Hepatic stellate cell (primary cell): ENCODE results near the gene MRPL18.
"Not testable (repeated sequence)": the region's sequence is repeated elsewhere in the genome, so short reads cannot be mapped to it uniquely, and the experiment has no call there.

Experiments used
- DNase-seq: peaks from one replicate; pipeline ENCODE4 v3.0.0; 2011; ENCODE audit warnings: low spot score

MRPL18 gene

DNA sequence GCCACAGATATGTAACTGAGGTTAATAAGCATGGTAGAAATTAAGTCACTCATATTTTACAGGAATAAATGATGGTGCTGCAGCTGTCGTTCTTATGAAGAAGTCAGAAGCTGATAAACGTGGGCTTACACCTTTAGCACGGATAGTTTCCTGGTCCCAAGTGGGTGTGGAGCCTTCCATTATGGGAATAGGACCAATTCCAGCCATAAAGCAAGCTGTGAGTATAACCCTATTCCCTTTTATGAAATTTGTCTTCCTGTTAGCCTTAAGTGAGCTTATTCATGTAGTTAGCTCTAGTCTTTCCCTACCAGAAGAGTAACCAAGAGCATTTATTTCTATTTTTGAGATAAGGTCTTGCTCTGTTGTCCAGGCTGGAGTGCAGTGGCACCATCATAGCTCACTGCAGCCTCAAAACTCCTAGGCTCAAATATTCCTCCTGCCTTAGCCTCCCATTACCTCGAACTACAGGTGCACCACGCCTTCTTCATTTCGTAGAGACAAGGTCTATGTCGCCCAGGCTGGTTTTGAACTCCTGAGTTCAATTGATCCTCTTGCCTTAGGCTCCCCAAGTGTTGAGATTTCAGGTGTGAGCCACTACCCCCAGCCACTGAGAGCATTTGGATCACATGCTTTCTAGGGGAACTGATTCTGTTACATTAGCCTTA is 12.9 kb upstream of the MRPL18 start:
- no peak for DNase-seq

DNA sequence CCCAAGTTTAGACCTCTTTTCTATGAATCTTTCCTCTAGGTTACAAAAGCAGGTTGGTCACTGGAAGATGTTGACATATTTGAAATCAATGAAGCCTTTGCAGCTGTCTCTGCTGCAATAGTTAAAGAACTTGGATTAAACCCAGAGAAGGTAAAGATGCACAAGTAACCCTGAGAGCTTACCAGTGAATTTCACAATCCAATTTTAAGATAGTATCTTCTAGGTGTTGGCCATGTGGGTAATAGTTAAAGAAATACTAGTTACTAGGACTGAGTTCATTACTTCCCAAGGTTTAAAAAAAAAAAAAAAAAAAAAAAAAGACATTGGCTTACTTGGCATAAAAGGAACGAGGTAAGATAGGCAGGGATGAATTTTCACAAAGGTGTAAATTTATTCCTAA is 12.1 kb upstream of the MRPL18 start:
- no peak for DNase-seq

DNA sequence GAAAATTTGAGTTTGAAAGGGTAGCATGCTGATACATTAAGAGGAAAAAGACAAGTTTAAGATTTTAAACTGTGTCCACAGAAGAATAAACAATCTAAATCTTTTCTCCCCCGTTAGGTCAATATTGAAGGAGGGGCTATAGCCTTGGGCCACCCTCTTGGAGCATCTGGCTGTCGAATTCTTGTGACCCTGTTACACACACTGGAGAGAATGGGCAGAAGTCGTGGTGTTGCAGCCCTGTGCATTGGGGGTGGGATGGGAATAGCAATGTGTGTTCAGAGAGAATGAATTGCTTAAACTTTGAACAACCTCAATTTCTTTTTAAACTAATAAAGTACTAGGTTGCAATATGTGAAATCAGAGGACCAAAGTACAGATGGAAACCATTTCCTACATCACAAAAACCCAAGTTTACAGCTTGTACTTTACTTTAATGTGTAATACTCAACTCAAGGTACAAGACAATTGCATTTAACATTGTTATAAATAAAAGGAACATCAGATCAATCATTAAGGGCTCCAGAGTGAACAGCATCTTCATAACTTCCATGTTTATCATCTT is 11.6 kb upstream of the MRPL18 start:
- no peak for DNase-seq

- no peak for DNase-seq
Measured at GRCh38 chr6:159788276-159788675, 2.0 kb upstream of the MRPL18 start.

GRCh38 chr6:159788753-159789376 is 1.4 kb upstream of the MRPL18 start:
- peak; percentile 47 for DNase-seq

GRCh38 chr6:159789377-159790148 is 704 bp upstream of the MRPL18 start, which contains the start of gene TCP1:
TCP1 (minus strand) TSS chr6:159789602; CDS start chr6:159789468, 134 bp downstream.
- DNase-seq = peak; percentile 97

DNA sequence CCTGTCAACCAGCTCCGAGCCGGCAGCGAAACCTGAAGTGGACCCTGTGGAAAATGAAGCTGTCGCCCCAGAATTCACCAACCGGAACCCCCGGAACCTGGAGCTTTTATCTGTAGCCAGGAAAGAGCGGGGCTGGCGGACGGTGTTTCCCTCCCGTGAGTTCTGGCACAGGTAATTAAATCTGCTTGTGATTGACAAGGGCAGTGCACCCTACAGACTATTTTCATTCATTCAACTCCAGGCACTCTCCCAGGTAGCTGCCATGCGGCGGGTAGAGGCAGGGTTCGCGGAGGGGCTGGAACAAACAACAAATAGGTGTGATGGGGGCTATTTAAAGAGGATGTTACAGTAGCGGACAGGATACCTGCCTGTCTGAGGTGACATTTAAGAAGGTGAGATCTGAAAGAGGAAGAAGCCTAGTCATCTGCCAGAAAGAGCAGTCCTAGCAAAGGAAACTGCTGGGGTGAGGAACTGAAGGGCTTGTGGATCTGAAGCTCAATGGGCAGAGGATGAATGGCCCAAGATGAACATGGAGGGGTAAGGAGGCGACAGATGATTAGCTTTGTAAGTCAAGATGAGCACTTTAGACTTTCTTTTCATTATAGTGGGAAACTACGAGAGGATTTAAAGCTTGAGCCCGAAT is 810 bp downstream of the MRPL18 start:
- DNase-seq = no peak

DNA sequence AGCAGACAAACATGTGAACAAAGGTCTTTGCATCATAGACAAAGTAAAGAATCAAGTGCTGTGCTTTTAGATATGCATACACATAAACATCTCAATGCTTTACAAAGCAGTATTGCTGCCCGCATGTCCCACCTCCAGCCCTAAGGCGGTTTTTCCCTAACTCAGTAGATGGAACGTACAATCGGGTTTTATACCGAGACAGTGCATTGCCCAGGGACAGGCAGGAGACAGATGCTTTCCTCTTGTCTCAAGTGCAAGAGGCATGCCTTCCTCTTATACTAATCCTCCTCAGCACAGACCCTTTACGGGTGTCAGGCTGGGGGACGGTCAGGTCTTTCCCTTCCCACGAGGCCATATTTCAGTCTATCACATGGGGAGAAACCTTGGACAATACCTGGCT is 4.7 kb downstream of the MRPL18 start:
- DNase-seq = not testable (repeated sequence)

- no peak for DNase-seq
Measured at GRCh38 chr6:159797554-159797953, 7.3 kb downstream of the MRPL18 start.

GRCh38 chr6:159800141-159800865 is 10.0 kb downstream of the MRPL18 start, which contains the start of gene PNLDC1:
PNLDC1 (plus strand) TSS chr6:159800276; CDS start chr6:159800308, 32 bp downstream.
- no peak for DNase-seq

- no peak for DNase-seq
Measured at GRCh38 chr6:159801935-159802334, 11.7 kb downstream of the MRPL18 start.

DNA sequence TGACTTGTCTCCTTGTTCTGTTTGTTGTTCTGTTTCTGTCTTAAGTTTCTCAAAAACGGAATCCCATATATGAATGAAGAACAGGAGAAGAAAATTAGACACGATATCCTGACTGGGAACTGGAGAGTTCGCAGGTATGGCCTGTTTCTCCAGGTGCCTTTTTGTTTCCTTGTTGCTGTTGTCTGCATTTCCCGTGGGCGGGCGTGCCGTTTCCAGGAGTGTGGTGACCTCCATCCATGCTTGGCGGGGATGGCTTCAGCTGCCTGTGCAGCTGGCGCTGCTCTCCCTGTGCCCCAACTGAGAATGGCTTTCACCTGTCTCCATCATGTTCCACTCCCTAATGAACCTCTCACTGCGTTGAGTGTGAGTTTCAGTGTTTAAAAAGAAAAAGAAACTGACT is 14.2 kb downstream of the MRPL18 start:
- no peak for DNase-seq

DNA sequence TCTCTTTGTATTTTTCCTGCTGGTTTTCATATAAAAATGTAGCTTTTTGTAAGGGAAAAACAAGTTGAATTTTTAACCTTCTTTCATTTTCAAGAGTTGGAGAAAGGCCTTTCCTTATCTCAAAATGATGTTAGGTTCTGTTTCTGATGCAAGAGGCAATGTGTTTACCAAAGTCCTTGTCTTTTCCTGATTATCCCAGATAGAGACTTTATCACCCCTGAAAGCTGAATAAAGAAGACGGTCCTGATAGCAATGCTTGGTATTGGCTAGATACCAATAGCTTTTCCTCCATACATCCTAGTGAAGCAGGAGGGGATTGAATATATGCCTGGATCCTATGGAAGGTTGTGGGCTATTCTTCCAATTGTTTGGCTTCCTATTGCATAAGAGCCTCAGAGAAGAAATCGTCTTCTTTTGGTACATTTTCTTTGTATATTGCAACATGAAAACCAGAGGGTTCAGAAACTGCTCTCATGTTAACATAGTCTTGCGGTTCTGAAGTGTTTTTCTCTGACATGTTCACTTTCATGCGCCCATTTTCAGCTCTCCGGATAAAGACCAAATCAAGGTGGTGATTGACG is 15.3 kb downstream of the MRPL18 start:
- no peak for DNase-seq

- no peak for DNase-seq
Measured at GRCh38 chr6:159806021-159806458, 15.8 kb downstream of the MRPL18 start.

GRCh38 chr6:159807150-159807858 is 17.0 kb downstream of the MRPL18 start:
- no peak for DNase-seq

DNA sequence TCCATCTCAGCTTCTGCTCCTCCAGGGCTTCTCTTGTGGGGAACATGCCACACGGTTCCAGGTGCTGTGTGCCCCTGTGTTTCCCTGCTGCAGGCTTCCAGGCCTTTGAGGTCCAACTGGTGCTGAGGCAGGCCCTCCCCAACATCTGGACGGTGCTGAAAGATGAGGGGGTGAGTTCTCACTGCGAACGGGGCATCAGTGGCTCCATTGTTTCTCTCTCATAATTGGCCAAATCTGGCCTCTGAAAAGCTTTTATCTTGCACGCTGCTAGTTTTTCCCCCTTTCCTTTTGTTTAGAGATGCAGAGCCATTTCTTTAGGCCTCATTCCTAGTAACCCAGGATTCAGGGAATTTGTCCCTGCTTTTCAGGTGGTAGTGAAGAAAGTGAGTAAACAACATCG is 18.4 kb downstream of the MRPL18 start:
- DNase-seq = no peak

- DNase-seq = no peak
Measured at GRCh38 chr6:159809149-159809548, 18.9 kb downstream of the MRPL18 start.

GRCh38 chr6:159813781-159814180 is 23.5 kb downstream of the MRPL18 start:
- no peak for DNase-seq

DNA sequence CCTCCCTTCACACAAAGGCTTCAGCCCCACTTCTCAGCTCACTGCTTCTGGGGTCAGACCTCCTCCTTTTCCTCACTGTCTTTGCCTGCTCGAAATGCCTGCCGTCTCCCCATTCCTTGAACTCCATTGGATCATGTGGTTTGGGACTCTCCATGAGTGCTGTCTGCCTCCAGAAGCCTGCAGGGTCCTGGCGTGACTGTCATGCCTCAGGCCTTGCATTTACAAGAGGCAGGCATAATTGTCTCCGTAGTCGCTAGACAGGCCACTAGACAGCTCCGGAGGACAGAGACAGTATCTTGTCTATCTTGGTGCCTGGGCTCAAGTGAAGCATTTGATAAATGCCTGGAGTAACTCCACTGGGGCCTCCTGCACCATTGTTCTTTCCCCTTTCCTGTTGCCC is 25.1 kb downstream of the MRPL18 start:
- DNase-seq = no peak

- not testable (repeated sequence) for DNase-seq
Measured at GRCh38 chr6:159816775-159817174, 26.5 kb downstream of the MRPL18 start.
